ENCODE measurements around the gene HOXB13.

Gene HOXB13

DNA sequence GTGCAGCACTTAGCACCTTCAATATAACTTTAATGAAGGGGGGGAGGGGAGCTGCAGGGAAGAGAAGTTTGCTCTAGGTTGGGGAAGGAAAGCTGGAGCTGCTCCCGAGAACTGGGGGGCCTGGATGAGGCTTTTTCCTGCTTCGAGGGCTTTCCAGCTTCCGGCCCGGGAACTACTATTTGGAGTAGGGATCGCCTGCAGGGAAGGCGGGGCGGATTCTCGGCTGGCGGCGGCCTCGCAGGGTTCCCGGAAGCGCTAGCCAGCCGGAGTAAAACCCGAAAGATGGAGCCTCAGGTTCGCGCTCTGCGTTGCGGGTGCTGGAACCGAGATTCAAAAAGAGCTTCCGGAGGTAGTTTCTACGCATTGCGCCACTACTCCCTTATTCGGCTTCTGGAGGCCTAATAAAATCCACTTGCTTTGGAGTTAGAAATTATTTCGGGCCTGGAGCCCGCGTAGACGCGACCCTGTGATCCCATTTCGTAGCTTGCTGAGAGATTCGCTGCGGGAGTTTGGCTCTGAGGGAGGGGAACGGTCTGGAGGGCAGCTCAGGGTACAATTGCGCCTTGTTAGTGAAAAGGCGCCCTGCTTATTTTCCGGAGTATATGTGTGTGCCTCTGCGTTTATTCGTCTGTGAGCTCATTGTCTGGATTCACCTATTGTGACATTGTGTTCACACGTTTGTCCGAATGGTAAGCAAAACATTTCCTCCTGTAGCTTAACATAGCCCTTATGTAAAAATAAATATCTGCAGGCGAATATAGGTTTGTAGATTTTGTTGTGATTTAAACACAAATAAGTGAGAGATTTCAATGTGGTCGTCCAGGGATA lies 4.9 kb downstream of the HOXB13 start:
- Histone ChIP-seq H3K9me3 (ENCODE audit: insufficient read depth, low read depth, low read length) (no peaks in the 10 kb centered on the region), H3K4me3 (ENCODE audit: low read length, poor library complexity, severe bottlenecking) (no peak overlapping the region), H2AFZ (ENCODE audit: low read length) (no peak overlapping the region), H3K4me2 (ENCODE audit: low read depth, low read length, poor library complexity, severe bottlenecking) (no peak overlapping the region), H3K4me1 (ENCODE audit: insufficient read depth, low read length, poor library complexity, severe bottlenecking) (no peaks in the 10 kb centered on the region), H3K36me3 (ENCODE audit: insufficient read depth, low read length) (no peaks in the 10 kb centered on the region), H4K20me1 (ENCODE audit: insufficient read depth, low read length, poor library complexity, severe bottlenecking) (no peaks in the 10 kb centered on the region), H3K27me3 (ENCODE audit: insufficient read depth, low read length, poor library complexity, severe bottlenecking) (no peaks in the 10 kb centered on the region), H3K9ac (ENCODE audit: low read depth, low read length, poor library complexity, severe bottlenecking) (no peak overlapping the region), H3K9me2 (replicated peaks; ENCODE audit: low read depth, low read length) (no peaks in the 10 kb centered on the region), H3K79me2 (ENCODE audit: insufficient read depth, low read length) (no peaks in the 10 kb centered on the region), H3F3A (ENCODE audit: low read depth) (no peaks in the 10 kb centered on the region)
- TF ChIP-seq EZH2phosphoT487 (IDR thresholded peaks at IDR 0.05; ENCODE audit: borderline replicate concordance), result no peak
- TF ChIP-seq, protein P1, sequence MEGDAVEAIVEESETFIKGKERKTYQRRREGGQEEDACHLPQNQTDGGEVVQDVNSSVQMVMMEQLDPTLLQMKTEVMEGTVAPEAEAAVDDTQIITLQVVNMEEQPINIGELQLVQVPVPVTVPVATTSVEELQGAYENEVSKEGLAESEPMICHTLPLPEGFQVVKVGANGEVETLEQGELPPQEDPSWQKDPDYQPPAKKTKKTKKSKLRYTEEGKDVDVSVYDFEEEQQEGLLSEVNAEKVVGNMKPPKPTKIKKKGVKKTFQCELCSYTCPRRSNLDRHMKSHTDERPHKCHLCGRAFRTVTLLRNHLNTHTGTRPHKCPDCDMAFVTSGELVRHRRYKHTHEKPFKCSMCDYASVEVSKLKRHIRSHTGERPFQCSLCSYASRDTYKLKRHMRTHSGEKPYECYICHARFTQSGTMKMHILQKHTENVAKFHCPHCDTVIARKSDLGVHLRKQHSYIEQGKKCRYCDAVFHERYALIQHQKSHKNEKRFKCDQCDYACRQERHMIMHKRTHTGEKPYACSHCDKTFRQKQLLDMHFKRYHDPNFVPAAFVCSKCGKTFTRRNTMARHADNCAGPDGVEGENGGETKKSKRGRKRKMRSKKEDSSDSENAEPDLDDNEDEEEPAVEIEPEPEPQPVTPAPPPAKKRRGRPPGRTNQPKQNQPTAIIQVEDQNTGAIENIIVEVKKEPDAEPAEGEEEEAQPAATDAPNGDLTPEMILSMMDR (conservative IDR thresholded peaks at IDR 0.05; ENCODE audit: low read length), result no peak

DNA sequence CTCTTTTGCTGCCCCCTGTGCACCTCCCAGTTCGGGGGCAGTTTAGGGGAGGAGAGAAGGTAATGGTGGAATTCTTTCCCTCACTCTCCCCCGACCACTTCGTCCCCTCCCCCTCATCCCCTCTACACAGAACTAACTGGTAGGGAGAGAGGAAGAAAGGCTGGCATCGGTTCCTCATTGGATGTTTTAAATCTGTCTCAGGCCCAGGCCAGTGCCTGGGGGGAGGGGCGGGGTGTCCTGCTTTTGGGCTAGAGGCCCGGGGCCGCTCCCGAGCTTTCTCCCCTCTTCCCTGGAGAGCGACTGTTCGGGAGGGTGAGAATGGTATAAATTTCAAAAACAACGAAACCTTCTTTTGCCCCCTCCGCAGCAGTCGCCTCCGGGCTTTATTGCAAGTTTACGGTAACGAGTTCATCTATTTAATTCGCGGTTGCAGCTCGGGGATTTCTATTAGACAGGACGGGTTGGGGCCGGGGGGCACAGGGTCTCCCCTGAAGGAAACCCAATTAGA lies 5.6 kb downstream of the HOXB13 start, which contains the start of gene PRAC2:
PRAC2 (plus strand) TSS at position 271 of the 508 bp plus-strand sequence. CDS start 1,226 bp downstream, outside the sequence.
- H3K79me2 ChIP-seq (ENCODE audit: insufficient read depth, low read length), result no peaks in the 10 kb centered on the region
- H2AFZ ChIP-seq (ENCODE audit: low read length), result no peak within 1 kb of the TSS
- no peaks in the 10 kb centered on the region for H3K4me1 ChIP-seq (ENCODE audit: insufficient read depth, low read length, poor library complexity, severe bottlenecking)
- H3K36me3 ChIP-seq (ENCODE audit: insufficient read depth, low read length), result no peaks in the 10 kb centered on the region
- TF ChIP-seq, protein P1 (conservative IDR thresholded peaks at IDR 0.05; ENCODE audit: low read length), result no peak
- TF ChIP-seq EZH2phosphoT487 (IDR thresholded peaks at IDR 0.05; ENCODE audit: borderline replicate concordance), result no peak
- H3K9me3 ChIP-seq (ENCODE audit: insufficient read depth, low read depth, low read length), result no peaks in the 10 kb centered on the region
- H3K4me3 ChIP-seq (ENCODE audit: low read length, poor library complexity, severe bottlenecking), result no peak within 1 kb of the TSS
- no peaks in the 10 kb centered on the region for H3K27me3 ChIP-seq (ENCODE audit: insufficient read depth, low read length, poor library complexity, severe bottlenecking)
- H3K4me2 ChIP-seq (ENCODE audit: low read depth, low read length, poor library complexity, severe bottlenecking), result no peak within 1 kb of the TSS
- no peak within 1 kb of the TSS for H3K9ac ChIP-seq (ENCODE audit: low read depth, low read length, poor library complexity, severe bottlenecking)
- no peaks in the 10 kb centered on the region for H4K20me1 ChIP-seq (ENCODE audit: insufficient read depth, low read length, poor library complexity, severe bottlenecking)
- no peaks in the 10 kb centered on the region for H3K9me2 ChIP-seq (replicated peaks; ENCODE audit: low read depth, low read length)
- H3F3A ChIP-seq (ENCODE audit: low read depth), result no peaks in the 10 kb centered on the region

DNA sequence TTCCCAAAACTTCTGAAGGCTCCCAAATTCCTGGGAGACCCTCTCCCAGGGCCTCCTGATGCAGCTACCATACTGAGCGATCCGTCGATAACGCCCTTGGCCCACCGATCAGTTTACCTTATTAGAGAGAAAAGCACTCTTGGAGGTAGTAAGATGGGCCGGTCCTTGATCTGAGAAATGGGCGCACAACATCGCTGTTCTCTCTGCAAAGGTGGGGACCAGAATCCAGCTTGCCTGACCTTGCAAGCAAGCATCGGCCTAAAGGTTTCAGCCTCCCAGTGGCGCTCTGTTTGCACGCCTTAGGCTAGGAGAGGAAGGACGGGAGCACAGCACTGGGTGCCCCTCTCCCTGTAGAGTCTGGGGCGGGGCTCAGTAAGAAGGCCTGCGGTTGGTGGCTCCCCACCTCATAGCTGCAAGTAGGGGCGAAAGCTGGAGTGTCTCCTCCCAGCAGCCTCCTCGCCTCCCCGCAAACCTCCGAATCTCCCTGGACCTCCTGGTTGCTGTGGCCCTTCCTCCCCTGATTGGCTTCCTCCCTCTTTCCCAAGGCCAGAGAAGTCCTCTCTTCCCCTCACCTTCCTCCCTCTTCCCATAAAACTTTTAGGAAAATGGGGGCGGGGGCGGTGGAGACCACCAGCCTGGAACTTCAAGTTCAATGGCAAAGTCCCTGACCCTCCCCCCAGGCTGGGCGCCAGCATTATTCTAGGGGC lies 6.2 kb downstream of the HOXB13 start, which contains the start of gene PRAC1:
PRAC1 (minus strand) TSS at position 318 of the 707 bp plus-strand sequence; CDS start at position 192, 126 bp downstream.
- H3K27me3 ChIP-seq (ENCODE audit: insufficient read depth, low read length, poor library complexity, severe bottlenecking), result no peaks in the 10 kb centered on the region
- no peak within 1 kb of the TSS for H3K9ac ChIP-seq (ENCODE audit: low read depth, low read length, poor library complexity, severe bottlenecking)
- H3K4me3 ChIP-seq (ENCODE audit: low read length, poor library complexity, severe bottlenecking), result no peak within 1 kb of the TSS
- H4K20me1 ChIP-seq (ENCODE audit: insufficient read depth, low read length, poor library complexity, severe bottlenecking), result no peaks in the 10 kb centered on the region
- H3K9me2 ChIP-seq (replicated peaks; ENCODE audit: low read depth, low read length), result no peaks in the 10 kb centered on the region
- H2AFZ ChIP-seq (ENCODE audit: low read length), result no peak within 1 kb of the TSS
- no peak for TF ChIP-seq EZH2phosphoT487 (IDR thresholded peaks at IDR 0.05; ENCODE audit: borderline replicate concordance)
- TF ChIP-seq, protein P1 (conservative IDR thresholded peaks at IDR 0.05; ENCODE audit: low read length), result no peak
- H3K4me2 ChIP-seq (ENCODE audit: low read depth, low read length, poor library complexity, severe bottlenecking), result no peak within 1 kb of the TSS
- H3K79me2 ChIP-seq (ENCODE audit: insufficient read depth, low read length), result no peaks in the 10 kb centered on the region
- no peaks in the 10 kb centered on the region for H3F3A ChIP-seq (ENCODE audit: low read depth)
- no peaks in the 10 kb centered on the region for H3K4me1 ChIP-seq (ENCODE audit: insufficient read depth, low read length, poor library complexity, severe bottlenecking)
- no peaks in the 10 kb centered on the region for H3K36me3 ChIP-seq (ENCODE audit: insufficient read depth, low read length)
- no peaks in the 10 kb centered on the region for H3K9me3 ChIP-seq (ENCODE audit: insufficient read depth, low read depth, low read length)

Data from Loucy (cell line).